Germinal center (tissue), 1 donor: ENCODE data around the gene NCF4.

Source experiments
- DNase-seq: peaks from one replicate; pipeline ENCODE4 v3.0.0; 2012; ENCODE audit warnings: mixed read lengths, low spot score

Gene NCF4

DNA sequence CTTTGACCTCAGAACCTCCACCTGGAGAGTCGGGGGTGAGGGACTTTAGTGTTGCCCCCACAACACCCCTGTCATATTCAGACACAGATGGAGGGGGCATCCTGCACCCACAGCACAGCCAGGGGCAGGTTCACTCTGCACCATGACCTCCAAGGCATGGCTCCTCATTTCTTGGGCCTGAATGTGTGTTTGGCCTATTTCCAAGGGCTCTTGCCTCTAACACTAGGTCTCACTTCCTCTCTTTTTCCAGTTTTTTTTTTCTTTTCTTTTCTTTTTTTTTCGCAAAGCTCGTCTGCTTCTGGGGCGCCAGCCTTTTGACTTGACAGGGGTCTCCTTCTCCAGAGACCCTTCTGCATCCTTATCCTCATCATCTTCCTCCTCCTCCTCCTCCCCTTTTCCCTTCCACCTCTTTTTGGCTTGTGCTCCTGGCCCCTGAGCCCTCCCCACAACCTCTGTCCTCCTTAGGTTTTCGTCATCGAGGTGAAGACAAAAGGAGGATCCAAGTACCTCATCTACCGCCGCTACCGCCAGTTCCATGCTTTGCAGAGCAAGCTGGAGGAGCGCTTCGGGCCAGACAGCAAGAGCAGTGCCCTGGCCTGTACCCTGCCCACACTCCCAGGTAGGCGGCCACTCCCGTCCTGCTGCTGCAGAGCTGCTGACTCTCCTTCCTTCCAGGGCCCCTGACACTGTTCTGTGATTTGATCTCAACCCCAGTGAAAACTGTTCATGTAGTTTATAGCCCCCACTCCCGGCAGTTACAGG lies 3.8 kb downstream of the NCF4 start:
- no peak for DNase-seq

DNA sequence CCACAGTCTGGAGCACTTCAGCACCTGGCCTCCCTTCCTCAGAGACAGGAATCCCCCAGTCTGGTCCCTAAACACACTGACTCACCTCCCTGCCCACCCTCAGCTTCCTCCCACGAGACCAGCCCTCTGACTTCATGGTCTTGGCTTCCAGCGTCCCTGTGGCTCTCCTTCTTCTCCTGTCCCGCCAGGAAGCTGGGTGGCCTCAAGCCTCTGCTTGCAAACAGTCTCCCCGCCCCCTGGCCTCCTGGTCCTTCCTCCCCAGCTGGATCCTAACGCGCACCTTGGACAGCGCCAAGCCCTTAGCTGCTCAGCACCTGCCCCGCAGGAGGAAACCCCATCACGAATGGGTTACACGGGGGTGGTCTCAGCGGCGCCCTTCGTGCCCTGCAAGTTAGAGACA lies 4.5 kb downstream of the NCF4 start:
- no peak for DNase-seq

DNA sequence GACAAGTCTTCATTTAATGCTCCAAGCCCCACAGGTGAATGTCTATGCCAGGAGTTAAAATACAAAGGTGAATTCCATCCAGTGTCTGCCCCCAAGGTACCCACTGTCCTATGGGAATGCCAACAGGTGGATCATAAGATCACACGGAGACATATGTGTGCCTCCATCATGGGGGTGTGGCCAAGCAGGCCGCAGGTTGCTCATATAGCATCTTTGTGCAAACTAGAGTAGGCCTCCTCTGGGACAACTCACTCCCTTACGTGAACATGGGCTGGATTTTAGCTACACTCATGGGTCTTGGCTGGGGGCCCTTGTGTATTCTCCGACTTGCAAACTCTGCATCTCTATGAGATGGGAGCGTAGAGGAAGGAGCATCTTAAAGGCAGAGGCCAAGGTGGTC lies 6.9 kb downstream of the NCF4 start:
- DNase-seq: no peak

DNA sequence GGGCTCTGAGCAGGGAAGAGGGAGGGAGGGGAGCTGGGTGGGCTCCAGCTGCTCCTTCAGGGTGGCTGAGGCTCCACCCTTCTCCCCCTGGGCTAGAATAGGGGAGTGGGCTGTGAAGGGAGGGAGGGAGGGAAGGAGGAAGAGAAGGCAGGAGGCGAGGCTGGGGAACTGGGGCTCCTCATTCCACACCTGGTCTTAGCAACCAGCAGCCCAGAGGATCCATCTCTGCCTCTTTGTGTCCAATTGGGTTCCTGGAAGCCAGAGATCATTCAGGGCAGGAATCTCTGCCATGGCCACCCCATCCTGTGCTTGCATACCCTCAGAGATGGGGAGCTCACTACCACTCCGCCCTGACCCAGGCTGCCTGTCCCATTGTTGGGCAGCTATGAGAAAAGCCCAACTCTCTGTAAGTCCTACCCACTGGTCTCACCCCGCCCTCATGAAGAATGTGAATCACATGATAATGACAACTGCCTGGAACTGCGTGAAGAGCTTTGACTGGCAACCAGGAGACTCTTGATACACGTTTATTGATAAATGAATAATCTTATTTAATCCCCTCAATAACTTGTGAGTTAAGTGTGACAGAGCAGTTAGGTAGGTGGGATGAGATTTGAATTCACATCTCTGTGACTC lies 7.9 kb downstream of the NCF4 start:
- no peak for DNase-seq

DNA sequence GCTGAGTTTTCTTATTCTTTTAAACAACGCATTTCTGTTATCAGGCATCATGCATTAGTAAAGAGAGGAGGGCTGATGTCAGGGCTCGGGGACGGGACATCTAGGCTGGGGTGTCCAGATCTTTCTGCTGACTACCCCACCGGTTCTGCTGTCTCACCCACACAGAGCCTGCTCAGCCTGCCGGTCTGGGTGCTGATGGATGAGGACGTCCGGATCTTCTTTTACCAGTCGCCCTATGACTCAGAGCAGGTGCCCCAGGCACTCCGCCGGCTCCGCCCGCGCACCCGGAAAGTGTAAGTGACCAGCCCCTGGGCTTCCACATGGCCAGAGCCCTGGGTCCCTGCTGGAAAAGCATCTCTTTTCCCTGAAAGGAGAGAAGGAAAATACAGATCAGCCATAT lies 9.4 kb downstream of the NCF4 start:
- no peak for DNase-seq

DNA sequence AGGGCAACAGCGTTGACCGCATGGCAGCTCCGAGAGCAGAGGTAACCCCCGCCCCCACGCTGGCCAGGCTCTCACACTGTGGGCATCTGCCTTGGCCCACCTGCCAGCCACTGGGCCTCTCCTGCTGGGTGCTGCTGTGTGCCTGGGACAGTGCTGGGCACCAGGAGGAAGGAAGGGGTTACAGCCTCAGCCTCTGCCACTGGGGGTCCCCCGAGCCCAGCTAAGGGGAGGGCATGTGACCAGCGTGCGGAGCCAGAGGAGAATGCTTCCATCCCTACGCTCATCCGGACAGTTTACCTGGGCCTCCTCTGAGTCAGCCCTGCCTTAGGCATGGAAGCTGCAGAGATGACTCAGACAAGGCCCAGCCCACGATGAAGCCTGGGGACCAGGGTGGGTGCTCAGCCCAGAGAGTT lies 10.9 kb downstream of the NCF4 start:
- DNase-seq: no peak

DNA sequence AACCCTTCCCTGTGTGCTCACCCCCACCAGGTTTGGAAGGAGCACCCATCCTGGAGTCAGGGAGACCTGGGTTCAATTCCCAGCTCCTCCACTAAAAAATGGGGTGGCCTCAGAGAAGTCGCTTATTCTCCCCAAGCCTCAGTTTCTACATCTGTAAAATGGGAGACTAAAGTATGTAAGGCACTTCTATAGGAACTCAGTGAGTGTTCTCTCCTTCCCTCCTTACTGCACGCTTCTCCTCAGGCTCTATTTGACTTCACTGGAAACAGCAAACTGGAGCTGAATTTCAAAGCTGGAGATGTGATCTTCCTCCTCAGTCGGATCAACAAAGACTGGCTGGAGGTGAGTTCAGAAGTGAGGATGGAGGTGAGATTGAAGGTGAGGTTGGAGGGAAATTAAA lies 11.3 kb downstream of the NCF4 start:
- DNase-seq: no peak

DNA sequence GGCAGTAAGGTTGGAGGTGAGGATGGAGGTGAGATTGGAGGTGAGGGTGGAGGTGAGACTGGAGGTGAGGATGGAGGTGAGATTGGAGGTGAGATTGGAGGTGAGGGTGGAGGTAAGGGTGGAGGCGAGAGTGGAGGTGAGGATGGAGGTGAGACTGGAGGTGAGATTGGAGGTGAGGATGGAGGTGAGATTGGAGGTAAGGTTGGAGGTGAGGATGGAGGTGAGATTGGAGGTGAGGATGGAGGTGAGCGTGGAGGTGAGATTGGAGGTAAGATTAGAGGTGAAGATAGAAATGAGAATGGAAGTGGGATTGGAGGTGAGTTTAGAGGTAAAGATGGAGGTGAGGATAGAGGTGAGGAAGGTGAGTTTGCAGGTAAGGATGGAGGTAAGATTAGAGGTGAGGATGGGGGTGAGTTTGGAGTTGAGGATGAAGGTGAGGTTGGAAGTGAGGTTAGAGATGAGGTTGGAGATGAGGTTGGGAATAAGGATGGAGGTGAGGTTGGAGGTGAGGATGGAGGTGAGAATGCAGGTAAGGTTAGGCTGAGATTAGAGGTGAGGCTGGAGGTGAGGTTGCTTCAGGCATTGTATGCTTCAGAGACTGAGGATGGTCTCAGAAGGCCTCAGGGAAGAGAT lies 12.2 kb downstream of the NCF4 start:
- no peak for DNase-seq

DNA sequence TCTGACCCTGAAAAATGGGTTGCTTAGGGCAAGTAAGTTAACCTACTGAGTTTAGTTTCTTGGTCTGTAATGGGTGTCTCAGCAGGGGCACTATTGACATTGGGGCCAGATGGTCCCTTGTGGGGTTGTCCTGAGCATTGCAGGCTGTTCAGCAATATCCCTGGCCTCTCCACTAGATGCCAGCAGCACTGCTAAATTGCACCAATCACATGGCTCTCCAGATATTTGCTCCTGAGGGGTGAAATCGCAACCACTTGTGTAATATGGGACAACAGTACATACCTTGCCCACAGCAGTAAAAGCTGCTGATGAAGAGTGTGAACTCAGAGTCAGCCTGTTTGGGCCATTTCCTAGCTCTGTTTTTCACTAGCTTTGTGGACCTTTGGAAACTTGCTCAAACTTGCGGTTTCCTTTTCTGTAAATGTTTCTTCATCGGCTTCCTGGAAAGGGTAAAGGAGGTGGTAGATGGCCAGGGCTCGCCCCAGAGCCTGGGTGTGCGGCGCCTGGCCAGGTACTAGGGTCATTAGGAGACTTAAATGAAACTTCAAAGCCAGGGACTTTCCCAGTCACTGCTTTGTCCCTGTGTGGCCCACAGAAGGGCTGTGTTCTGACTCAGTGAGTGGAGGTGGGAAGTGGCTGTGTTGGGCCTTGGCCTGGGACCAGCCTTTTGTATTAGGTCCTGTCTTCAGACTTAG lies 13.0 kb downstream of the NCF4 start:
- peak; percentile 60 for DNase-seq

DNA sequence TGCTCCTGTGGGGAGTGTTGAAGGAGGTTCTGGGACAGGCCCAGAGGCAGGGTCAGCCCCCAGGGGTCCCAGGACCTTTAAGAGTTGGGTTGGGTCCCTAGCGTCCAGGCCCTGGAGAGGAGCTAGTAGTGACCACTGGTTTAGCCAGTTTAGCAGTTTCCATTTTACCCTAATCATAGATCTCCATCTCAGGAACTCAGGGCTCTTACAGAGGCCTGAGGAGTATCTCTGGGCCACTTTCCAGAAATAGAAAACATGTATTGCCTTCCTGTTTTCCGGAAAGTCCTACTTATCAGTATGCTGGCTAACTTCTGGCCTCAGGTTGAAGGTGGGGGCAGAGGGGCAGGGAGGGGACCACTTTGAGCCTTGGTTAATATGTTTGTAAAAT lies 13.5 kb downstream of the NCF4 start:
- DNase-seq: no peak

DNA sequence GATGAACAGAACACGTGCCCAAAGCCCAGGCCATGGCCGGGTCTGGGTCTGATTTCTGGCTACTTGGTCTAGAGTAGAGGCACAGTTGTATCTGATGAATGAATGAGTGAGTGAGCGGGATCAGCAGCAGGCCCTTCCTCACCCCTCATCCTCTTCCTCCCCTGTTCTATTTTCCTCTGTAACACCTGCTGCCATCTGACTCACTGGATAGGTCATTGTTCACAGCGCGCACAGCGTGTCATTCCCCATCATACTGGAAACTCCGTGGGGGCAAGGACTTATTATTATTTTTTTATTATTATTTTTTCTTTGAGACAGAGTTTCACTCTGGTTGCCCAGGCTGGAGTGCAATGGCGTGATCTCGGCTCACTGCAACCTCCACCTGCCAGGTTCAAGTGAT lies 13.9 kb downstream of the NCF4 start:
- DNase-seq: no peak

DNA sequence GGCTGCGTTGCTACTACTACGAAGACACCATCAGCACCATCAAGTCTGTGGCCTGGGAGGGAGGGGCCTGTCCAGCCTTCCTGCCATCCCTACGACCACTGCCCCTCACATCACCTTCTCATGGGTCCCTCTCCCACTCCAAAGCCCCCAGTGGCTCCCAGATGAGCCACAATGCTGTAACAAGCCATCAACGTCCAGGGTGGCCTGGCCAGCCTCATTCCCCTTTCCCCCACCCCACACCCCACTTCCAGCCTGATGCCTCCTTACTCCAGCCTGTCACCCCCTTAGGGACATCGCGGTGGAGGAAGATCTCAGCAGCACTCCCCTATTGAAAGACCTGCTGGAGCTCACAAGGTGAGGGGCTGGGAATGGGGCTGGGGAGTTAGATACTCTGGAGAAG lies 14.9 kb downstream of the NCF4 start:
- DNase-seq: no peak

DNA sequence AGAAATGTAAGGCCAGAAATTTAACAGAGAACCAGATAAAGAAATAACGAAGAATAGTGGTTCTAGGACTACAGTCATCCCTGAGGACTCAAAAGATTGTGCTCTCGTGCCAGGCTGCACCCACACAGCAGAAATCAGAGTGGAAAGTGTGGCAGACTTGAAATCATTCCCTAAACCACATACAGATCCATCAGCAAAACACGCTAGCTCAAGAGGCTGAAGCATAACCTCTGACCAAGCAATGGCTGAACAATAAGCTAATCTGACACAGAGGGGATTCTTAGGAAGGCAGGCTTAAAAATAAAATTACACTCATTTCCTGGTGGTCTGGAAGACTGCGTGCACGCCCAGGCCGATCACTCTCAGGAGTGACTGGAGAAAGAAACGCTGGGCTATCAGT lies 19.0 kb downstream of the NCF4 start:
- DNase-seq: no peak

DNA sequence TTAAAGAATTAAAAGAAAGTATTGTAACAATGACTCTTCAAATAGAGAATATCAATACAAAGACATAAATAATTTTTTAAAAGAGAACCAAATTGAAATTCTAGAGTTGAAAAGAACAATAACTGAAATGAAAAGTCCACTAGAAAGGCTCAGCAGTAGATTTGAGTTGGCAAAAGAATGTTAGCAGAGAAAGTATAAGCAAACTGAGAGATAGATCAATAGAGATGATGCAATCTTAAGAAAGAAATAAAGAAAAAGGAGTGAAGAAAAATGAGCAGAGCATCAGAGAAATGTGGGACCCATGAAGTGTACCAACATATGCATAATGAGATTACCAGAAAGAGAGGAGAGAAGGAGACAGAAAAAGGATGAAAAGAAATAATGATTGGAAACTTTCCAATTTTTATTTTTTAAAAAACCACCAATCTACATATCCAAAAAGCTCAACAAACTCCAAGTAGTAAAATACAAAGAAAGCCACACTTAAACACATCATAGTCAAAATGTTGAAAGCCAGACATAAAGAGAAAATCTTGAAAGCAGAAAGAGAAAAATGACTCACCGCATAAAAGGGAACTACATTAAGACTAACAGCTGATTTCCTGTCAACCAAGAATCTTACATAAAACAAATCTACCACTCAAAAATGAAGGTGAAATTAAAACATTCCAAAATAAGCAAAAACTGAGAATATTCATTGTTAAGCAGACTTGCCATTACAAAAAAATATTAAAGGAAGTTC lies 20.9 kb downstream of the NCF4 start:
- no peak for DNase-seq

DNA sequence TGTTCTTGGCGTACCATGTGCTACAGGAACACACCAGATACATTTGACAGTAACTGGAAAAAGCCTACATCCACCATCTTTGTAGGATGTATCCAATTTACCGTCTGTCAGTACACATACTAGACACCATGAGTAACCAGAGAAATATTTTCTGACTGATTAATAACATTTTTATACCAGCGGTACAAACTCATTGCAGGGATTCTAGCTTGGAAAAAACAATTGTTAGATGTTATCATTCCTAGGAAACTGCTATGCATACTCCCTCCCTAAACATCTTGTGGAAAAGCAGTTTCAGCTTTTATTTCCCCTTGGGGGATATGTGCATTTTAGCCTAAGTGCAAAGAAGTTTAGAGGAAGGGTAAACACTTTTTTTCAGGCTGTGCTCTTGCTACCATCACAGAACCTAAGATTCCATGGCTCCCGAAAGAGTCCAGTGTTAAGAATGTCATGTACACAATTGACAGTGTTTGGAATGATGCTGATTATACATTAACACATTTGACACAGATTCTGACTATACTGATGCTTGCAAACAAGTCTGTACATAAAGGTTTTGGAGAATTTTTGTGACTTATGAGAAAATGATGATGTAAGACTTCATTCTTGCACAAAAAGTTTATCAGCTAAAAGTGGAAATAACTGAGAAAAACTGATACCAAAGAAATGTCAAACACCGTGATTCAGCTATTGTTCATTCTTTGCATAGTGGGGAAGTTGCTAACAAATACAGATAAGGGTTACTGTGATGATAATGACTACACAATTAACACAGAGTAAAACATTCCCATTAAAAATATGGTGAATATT lies 23.7 kb downstream of the NCF4 start:
- DNase-seq: no peak

DNA sequence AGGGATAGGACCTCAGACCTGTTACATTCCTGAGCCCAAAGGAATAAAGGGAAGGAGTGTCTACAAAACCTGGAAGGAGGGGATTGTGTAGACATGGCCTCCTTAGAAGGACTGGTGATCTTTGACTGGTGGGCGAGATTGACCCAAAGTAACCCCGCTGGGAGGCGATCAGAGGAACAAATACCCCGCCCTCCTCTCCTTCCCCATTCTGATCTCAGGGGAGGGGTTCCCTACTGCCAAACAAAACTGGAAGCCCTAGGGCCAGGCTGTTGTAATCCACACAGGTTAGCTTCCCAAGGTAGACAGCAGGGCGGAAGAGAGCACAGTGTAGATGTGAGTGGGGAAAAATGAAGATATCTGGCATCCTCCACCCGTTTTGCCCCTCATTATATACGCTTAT lies 24.7 kb downstream of the NCF4 start:
- no peak for DNase-seq

DNA sequence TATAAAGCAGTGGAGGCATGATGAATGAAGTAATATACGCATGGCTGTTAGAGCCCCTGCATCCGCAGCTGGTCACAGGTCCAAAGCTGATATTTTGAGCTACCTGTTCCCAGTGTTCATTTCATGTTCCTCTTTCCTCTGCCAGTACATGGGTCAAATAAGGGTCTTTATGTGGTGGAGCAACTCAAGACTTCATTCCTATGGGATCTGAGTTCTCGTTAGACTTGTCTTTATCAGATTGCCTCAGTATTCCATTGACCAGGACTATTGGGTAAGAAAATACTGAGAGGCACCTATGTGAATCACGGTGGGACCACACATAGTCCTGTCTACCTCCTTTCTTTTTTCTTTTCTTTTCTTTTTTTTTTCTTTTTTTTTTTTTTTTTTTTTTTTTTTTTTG lies 25.2 kb downstream of the NCF4 start:
- DNase-seq: no peak

DNA sequence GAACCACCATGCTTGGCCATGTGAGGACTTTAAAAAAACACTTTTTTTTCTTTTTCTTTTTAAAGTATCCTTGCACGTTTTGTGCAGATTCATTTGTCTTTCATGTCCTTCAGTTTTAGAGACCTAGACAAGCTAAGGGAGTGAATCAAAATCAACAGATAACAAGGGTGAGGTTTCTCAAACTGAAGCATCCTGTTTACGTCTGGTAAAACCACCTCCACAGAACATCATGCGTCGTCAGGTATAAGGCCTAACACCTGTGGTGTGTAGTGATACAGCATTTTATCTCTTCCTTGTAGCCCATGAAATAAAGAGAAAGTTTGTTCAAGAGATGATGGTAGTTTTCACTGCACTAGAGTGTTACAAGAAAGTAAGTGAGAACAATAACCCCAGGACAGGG lies 26.4 kb downstream of the NCF4 start:
- DNase-seq: no peak

DNA sequence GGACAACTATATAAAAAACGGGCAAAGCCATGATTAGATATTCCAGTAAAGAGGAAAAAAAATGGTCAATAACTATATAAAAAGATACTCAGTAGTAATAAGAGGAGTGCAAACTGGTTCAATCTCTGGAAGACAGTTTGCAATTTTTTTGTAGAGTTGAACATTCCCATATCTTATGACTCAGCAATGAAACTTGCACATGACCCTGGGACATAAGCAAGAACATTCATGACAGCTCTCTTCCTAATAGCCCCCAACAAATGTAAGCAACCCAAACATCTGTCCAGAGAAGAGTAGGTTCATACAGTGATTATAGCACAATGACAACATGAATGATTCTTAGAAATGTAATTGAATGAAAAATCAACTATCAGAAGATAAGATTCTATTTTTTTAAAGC lies 30.8 kb downstream of the NCF4 start:
- no peak for DNase-seq

DNA sequence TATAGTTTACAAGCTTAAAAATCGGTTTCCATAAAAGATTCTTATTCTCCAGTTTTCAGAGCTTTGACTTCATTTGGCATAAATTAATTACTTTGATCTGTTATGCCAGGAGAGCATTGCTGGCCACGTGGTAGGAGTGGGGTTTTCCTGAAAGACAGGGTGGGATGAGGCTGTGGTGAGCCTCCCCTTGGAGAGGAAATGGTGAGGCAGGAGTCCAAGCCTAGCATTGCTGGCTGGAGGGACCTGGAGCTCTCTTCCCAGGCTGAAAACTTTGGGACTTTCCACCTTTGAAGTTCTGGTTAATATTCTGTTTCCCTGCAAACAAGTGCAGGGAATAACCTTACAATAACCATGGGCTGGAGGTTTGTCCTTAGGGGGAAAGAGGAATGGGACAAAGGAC lies 31.5 kb downstream of the NCF4 start:
- DNase-seq: no peak

DNA sequence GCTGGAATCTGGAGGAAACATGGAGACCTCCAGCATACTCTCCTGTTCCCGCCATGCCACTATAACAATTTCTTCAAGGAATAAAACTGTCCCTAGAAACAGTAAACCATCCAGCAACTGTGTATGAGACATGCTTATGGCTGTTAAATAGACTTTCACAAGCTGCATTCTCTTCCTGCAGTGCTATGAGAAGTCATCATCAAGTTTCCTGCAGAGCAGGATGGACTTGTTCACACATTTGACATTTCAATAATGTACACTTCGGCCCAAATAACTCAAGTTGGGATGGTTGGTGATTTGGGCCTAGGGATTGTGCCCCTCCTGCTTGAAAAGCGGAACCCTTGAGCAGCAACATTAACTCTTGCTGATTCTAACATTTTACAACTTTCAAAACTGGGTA lies 32.5 kb downstream of the NCF4 start:
- no peak for DNase-seq
